ENCODE measurements around the gene PIP5KL1.

DNA sequence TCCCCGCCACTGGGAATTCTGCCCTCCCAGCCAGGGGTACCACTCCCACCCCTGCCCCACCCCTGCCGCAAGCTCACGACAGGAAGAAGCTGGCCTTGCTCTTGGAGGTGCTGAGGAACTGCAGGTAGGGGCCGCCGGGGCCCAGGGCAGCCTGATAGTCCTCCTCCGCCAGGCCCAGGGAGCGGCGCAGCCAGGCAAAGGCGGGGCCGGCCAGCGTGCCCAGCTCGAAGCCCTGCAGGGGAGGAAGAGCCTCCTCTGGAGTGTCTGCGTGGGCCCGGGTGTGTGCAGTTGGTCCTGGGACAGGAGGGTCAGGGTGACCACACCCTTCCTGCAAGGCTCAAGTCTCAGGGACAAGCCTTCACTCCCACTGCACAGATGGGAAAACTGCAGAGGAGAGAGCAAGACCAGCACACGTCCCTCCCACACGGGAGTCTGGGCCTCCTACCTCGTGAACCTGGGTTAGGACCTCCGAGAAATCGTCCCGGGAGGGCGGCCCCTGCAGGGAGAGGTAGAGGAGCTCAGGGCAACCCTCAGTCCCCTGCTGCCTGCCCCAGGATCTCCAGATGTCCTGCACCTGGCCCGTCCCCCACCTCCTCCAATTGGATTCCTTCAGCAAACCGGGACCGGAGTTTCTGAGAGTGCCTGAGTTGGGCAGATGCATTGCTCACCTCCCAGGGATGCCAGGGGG is 2.4 kb downstream of the PIP5KL1 start:
- TF ChIP-seq POLR2AphosphoS5 (IDR thresholded peaks at IDR 0.05; ENCODE audit: low read depth) (no peak; the same call in 1 of the 2 replicates), EZH2 (IDR thresholded peaks at IDR 0.05; ENCODE audit: low read depth, unreplicated experiment) (no peak), EZH2phosphoT487 (IDR thresholded peaks at IDR 0.05; ENCODE audit: unreplicated experiment) (no peak), CREB1 (CRISPR knock-in tag; IDR thresholded peaks at IDR 0.05; ENCODE audit: low read depth) (no peak), ZNF114 (CRISPR knock-in tag; IDR thresholded peaks at IDR 0.05) (no peak), NANOG (IDR thresholded peaks at IDR 0.05; ENCODE audit: borderline replicate concordance) (no peak), STAT1 (IDR thresholded peaks at IDR 0.05; ENCODE audit: unreplicated experiment) (no peak), ZNF331 (CRISPR knock-in tag; IDR thresholded peaks at IDR 0.05; ENCODE audit: low read depth) (no peak), JUNB (IDR thresholded peaks at IDR 0.05; ENCODE audit: unreplicated experiment) (no peak)
- TF ChIP-seq, protein P1, sequence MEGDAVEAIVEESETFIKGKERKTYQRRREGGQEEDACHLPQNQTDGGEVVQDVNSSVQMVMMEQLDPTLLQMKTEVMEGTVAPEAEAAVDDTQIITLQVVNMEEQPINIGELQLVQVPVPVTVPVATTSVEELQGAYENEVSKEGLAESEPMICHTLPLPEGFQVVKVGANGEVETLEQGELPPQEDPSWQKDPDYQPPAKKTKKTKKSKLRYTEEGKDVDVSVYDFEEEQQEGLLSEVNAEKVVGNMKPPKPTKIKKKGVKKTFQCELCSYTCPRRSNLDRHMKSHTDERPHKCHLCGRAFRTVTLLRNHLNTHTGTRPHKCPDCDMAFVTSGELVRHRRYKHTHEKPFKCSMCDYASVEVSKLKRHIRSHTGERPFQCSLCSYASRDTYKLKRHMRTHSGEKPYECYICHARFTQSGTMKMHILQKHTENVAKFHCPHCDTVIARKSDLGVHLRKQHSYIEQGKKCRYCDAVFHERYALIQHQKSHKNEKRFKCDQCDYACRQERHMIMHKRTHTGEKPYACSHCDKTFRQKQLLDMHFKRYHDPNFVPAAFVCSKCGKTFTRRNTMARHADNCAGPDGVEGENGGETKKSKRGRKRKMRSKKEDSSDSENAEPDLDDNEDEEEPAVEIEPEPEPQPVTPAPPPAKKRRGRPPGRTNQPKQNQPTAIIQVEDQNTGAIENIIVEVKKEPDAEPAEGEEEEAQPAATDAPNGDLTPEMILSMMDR (conservative IDR thresholded peaks at IDR 0.05; ENCODE audit: low read depth in 2 of 2) = no peak
- TF ChIP-seq, protein P2, sequence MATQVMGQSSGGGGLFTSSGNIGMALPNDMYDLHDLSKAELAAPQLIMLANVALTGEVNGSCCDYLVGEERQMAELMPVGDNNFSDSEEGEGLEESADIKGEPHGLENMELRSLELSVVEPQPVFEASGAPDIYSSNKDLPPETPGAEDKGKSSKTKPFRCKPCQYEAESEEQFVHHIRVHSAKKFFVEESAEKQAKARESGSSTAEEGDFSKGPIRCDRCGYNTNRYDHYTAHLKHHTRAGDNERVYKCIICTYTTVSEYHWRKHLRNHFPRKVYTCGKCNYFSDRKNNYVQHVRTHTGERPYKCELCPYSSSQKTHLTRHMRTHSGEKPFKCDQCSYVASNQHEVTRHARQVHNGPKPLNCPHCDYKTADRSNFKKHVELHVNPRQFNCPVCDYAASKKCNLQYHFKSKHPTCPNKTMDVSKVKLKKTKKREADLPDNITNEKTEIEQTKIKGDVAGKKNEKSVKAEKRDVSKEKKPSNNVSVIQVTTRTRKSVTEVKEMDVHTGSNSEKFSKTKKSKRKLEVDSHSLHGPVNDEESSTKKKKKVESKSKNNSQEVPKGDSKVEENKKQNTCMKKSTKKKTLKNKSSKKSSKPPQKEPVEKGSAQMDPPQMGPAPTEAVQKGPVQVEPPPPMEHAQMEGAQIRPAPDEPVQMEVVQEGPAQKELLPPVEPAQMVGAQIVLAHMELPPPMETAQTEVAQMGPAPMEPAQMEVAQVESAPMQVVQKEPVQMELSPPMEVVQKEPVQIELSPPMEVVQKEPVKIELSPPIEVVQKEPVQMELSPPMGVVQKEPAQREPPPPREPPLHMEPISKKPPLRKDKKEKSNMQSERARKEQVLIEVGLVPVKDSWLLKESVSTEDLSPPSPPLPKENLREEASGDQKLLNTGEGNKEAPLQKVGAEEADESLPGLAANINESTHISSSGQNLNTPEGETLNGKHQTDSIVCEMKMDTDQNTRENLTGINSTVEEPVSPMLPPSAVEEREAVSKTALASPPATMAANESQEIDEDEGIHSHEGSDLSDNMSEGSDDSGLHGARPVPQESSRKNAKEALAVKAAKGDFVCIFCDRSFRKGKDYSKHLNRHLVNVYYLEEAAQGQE (IDR thresholded peaks at IDR 0.05; ENCODE audit: unreplicated experiment) = no peak
- TF ChIP-seq, protein P3, sequence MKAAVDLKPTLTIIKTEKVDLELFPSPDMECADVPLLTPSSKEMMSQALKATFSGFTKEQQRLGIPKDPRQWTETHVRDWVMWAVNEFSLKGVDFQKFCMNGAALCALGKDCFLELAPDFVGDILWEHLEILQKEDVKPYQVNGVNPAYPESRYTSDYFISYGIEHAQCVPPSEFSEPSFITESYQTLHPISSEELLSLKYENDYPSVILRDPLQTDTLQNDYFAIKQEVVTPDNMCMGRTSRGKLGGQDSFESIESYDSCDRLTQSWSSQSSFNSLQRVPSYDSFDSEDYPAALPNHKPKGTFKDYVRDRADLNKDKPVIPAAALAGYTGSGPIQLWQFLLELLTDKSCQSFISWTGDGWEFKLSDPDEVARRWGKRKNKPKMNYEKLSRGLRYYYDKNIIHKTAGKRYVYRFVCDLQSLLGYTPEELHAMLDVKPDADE (IDR thresholded peaks at IDR 0.05) = no peak
